ENCODE measurements around the gene RPS6KA3.
"Not testable (repeated sequence)": the region's sequence is repeated elsewhere in the genome, so short reads cannot be mapped to it uniquely, and the experiment has no call there.

RPS6KA3 gene

GRCh38 chrX:20215565-20215964 is 51.1 kb downstream of the RPS6KA3 start:
- DNase-seq: no peak

DNA sequence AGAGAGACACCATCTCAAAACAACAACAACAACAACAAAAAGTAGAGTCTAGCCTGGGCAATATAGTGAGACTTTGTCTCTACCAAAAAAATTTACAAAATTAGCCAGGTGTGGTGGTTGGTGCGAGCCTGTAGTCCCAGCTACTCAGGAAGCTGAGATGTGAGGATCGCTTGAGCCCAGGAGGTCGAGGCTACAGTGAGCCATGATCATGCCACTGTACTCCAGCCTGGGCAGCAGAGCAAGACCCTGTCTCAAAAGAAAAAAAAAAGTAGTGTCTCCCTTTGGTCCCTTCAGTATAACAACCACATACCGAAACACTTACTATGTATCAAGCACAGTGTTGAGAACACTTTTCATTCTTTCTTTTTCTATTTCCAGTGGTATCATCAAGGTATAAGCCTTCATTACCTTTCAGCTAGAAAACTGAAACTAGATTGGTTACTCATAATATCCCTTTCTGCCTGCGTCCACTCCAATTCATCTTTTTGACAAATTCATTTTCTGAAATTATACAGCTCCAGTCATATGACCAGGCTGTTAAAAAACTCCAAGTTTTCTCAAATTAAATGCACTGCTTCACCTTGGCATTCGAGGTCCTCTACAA is 54.1 kb downstream of the RPS6KA3 start:
- no peak for DNase-seq

GRCh38 chrX:20211261-20211786 is 55.4 kb downstream of the RPS6KA3 start:
- DNase-seq: no peak

GRCh38 chrX:20205927-20206708 is 60.6 kb downstream of the RPS6KA3 start:
- DNase-seq: no peak

DNA sequence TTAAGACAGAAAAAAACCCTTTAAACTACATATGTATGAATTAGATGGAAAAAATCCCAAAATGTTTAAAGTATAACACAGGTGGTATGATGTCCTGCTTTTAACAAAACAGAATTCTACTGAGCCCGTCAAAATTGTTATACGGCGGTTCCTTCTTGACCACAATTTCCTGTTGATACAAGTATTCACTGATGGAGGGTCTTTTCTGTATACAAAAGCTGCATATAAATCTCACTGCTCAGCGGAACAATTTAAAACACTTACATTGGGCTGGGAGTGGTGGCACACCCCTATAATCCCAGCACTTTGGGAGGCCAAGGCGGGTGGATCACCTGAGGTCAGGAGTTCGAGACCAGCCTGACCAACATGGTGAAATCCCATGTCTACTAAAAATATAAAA is 62.4 kb downstream of the RPS6KA3 start:
- no peak for DNase-seq

- no peak for DNase-seq
Observed at GRCh38 chrX:20197641-20198210, 69.0 kb downstream of the RPS6KA3 start.

- DNase-seq: no peak
Observed at GRCh38 chrX:20189171-20189570, 77.5 kb downstream of the RPS6KA3 start.

DNA sequence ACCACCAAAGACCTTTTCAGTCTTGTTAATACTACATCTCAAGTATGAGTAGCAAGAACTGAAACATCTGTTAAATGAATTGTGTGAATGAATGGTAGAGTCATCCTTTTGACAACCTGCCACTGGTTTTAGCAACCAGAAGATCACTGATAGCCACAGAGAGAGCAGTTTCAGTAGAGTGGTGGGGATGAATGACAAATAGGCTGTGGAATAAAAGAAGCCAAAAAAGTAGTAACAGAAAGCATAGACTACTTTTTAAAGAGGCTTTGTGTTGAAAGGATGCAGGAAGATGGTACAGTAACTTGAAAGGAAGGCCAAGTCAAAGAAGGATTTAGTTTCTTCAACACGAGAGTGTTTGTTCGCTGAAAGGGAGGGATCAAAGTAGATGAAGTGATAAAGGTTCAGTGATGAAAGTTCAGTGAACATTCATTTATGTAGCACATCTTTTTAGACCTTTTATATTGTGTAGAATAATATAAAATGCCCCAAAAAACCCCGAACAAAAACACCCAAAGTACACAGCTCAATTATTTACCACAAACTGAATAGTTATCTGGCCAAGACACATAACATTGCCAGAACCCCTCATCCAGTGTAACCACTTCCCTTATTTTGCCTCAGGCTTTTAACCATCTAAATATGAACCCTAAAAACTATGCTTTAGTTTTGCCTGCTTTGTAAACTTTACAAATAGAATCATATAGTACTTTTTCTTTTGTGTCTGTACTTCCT is 84.9 kb downstream of the RPS6KA3 start:
- DNase-seq: no peak

- DNase-seq: no peak
Observed at GRCh38 chrX:20177093-20177492, 89.6 kb downstream of the RPS6KA3 start.

GRCh38 chrX:20173856-20174255 is 92.9 kb downstream of the RPS6KA3 start:
- no peak for DNase-seq

GRCh38 chrX:20173313-20173712 is 93.4 kb downstream of the RPS6KA3 start:
- DNase-seq: no peak

GRCh38 chrX:20171887-20172286 is 94.8 kb downstream of the RPS6KA3 start:
- DNase-seq: no peak

DNA sequence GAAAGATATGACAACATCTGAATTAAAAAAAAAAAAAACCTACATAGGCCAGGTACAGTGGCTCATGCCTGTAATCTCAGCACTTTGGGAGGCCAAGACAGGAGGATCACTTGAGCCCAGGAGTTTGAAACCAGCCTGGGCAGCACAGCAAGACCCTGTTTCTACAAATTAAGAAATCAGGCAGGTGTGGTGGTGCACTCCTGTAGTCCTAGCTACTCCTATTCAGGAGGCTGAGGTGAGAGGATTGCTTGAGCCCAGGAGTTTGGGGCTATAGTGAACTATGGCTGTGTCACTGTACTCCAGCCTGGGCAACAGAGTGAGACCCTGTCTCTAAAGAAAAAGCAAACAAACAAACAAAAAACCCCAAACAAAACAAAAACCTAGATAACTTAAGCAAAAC is 104.2 kb downstream of the RPS6KA3 start:
- not testable (repeated sequence) for DNase-seq

- no peak for DNase-seq
Observed at GRCh38 chrX:20159797-20160385, 106.8 kb downstream of the RPS6KA3 start.

DNA sequence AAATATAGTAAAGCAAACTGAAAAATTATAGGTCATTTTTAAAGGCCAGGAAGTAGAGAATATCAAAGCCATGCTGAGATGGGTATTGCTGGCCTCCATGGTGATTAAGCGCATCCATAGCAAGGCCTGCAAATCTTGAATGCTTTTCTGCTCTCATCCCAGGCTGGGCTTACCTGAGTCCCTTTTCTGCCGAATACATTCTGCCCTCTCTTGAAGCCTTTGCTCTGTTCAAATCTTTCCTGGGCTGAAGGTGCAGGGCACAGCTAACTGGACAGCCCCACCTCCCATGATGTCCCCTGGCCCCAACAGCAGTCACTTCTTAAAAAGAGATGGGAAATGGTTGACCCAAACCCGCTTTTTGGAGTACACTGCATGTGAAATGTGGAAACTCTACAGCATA is 115.0 kb downstream of the RPS6KA3 start:
- DNase-seq: no peak

DNA sequence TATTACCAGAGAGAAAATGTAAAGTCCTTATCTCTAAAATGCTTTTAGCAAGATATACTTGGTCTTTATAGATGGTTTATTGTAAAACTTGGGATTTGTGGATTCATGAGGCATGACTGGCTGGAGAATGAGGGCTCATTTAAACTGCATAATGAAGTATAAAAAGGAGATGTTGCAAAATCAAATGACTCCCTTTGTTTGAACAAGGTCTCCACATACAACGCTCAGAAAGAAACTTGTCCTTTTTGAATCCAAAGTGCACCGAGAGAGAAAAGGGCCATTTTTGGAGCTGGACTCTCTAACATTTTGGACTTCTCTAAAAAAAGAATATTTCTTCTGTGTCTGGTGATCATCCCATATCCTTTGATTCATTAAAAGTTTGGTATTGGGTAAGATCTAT is 117.4 kb downstream of the RPS6KA3 start:
- DNase-seq: no peak

DNA sequence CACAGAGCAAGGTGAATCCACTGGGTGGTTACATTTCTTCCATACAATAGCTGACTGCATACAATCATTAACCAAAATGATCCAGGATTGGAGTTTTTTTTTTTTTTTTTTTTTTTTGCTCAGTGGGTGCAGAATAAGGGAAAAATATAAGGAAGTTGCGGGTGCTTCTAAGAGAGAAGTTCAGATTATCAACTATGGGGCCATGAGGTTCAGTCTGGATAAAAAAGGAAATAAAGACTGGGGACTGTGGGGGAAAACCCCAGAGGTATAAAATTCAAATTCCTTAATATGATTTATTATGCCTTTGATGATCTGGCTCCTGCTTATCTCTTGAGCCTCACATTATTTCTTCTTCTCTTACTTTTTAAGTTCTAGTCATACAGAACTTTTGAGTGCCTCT is 119.1 kb downstream of the RPS6KA3 start:
- no peak for DNase-seq

DNA sequence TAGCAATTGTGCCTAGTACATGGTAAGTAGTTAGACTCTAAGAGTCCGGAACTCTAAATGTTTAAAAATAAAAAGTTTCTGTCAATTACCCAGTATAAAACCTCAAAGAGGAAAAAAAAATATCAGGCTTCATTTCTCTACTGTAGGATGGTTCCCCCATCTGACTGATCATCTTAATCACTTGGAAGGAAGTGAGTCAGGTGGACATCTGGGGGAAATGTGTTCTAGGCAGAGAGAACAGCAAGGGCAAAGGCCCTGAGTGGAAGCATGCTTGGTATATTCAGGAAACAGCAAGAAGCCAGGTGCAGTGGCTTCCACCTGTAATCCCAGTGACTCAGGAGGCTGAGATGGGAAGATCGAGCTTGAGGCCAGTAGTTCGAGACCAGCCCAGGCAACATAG is 122.2 kb downstream of the RPS6KA3 start:
- no peak for DNase-seq

DNA sequence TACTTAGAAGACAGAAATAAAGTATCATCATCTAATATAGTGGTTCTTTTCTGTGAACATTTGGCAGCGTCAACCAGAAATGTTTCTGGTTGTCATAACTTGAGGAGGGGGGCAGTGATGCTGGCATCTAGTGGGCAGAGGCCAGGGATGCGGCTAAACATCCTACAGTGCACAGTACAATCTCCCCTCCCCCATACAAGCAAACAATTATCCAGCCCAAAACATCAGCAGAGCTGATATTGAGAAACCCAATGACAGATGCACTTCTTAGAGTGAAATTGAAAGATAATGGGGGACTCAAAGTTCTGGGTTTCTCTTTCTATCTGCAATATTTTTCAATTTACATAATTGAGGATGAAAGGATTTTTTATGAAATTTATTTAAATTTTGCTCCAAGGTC is 123.1 kb downstream of the RPS6KA3 start:
- no peak for DNase-seq

DNA sequence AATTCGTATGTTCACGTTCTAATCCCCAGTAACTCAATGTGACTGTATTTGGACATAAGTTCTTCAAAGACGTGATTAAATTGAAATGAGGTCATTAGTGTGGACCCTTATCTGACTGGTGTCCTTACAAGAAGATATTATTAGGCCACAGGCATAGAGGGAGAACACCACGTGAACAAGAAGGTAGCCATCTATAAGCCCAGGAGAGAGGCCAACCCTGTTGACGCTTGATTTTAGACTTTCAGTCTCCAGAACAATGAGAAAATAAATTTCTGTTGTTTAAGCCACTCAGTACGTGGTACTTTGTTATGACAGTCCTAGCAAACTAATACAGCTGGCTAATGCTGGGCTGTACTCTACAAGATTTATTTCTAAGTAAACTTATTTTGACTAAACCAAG is 123.6 kb downstream of the RPS6KA3 start:
- no peak for DNase-seq

DNA sequence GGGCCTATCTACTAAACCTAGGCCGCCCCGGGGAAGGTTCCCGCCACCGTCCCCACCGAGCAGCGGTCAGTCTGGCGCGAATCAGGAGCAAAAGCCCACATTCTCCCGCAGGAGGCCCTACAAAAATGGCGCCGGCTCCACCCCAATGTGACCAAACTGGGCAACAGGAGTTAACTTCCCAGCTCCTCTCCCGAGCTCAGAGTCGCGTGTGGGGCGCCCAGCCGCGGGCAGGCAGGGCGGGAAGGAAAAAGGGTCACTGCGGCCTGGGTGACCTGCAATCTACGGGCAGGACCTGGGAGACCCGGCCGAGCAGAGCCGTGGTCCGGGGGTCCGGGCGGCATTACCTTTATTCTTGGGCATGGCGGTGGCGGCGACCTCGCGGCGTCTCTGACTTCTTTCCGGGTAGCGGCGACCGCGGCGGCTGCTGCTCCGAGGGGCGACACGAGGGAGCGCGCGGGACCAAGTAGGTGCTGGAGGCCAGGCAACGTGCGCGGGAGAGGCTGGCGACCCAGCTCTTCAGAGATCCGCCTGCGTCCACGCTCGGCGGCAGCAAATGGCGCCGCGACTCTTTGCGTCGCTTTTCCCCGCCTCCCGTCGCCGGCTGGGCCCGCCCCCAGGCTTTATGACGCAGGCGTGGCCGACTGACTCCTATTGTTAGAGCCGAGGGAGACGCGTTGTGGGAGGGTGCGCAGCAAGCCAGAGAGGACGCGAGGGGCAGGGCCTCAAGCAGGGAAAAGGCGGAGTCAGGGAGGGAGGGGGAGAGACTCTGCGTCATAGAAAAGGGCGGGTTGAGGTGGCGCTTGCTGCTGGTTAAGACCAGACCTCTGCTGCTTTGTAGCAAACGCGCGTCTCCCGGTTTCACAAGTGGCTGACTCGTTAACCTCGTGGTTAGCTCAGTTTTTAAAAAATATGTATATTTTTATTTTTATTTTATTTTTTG is 125.2 kb downstream of the RPS6KA3 start, which contains the start of gene EIF1AX:
Gene EIF1AX (minus strand): TSS at position 558 of the 940 bp plus-strand sequence. CDS start 198 bp downstream, at position 360.
- peak; percentile 70 for DNase-seq

- DNase-seq: no peak
Observed at GRCh38 chrX:20140420-20140819, 126.3 kb downstream of the RPS6KA3 start.
